HL-60 (cell line): ENCODE results near the gene ARMH3.

Source experiments
- DNase-seq, 2 experiments: peaks; one replicate each; pipeline ENCODE4 v3.0.0-alpha.2; 2010 to 2020; ENCODE audit warnings: low read depth in 1 of 2, low spot score in 1 of 2
- H3K27ac ChIP-seq: fragments of 250-450 bp; sonication (Bioruptor Pico); replicated peaks from 2 replicates; pipeline ENCODE4 v1.5.1; 2020; ENCODE audit warnings: mild to moderate bottlenecking, moderate library complexity
- H3K27me3 ChIP-seq: fragments of 250-450 bp; sonication (Bioruptor Pico); 2 replicates; pipeline ENCODE4 v1.5.1; 2021; ENCODE audit warnings: mild to moderate bottlenecking, moderate library complexity; ENCODE audit not compliant: insufficient read depth, poor library complexity, severe bottlenecking
- H3K4me3 ChIP-seq: replicated peaks from 2 replicates; pipeline ENCODE4 v1.5.1; 2011; ENCODE audit warnings: mild to moderate bottlenecking, control low read depth, low read length; ENCODE audit not compliant: insufficient read depth
- GABPA ChIP-seq: IDR thresholded peaks from 2 replicates; pipeline ENCODE4 v1.6.1; 2012; ENCODE audit warnings: low read depth
- POLR2AphosphoS5 ChIP-seq: IDR thresholded peaks from 2 replicates; pipeline ENCODE4 v1.6.1; 2012; ENCODE audit warnings: low read depth
- REST ChIP-seq: IDR thresholded peaks from 2 replicates; pipeline ENCODE4 v1.6.1; 2012; ENCODE audit warnings: low read depth; ENCODE audit not compliant: insufficient replicate concordance
- SPI1 ChIP-seq: IDR thresholded peaks from 2 replicates; pipeline ENCODE4 v1.6.1; 2012; ENCODE audit warnings: low read depth, mild to moderate bottlenecking, borderline replicate concordance
- TF ChIP-seq, protein P1 (sequence below): IDR thresholded peaks from one replicate; pipeline ENCODE4 v1.5.1; 2011; ENCODE audit warnings: low read length, control low read depth, inconsistent platforms; ENCODE audit not compliant: insufficient read depth

ARMH3 gene

DNA sequence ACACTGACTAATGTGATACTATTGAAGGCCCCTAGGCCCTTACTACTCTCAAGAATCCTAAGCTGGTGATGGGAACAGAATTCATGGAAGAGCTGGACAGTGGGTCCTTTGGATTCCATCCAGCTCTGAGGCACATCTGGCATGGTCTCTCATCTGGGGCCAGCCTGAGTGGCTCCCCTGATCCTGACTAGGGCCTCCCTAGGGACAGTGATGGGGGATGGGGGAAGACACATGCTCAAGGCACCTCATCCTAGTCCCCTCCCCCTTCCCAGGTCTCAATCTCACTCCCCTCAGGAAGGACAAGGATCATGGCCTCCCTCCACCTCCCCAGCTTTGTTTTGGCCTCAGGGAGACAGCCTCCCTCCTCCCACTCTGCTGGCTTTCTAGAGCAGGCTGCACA, 214.1 kb downstream of the ARMH3 start:
- H3K27ac ChIP-seq, result no peak overlapping the region
- H3K27me3 ChIP-seq, result no peaks in the 10 kb centered on the region
- H3K4me3 ChIP-seq, result no peak overlapping the region
- TF ChIP-seq GABPA (no peak), POLR2AphosphoS5 (no peak)
- TF ChIP-seq, protein P1, sequence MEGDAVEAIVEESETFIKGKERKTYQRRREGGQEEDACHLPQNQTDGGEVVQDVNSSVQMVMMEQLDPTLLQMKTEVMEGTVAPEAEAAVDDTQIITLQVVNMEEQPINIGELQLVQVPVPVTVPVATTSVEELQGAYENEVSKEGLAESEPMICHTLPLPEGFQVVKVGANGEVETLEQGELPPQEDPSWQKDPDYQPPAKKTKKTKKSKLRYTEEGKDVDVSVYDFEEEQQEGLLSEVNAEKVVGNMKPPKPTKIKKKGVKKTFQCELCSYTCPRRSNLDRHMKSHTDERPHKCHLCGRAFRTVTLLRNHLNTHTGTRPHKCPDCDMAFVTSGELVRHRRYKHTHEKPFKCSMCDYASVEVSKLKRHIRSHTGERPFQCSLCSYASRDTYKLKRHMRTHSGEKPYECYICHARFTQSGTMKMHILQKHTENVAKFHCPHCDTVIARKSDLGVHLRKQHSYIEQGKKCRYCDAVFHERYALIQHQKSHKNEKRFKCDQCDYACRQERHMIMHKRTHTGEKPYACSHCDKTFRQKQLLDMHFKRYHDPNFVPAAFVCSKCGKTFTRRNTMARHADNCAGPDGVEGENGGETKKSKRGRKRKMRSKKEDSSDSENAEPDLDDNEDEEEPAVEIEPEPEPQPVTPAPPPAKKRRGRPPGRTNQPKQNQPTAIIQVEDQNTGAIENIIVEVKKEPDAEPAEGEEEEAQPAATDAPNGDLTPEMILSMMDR, result no peak
- no peak for DNase-seq

DNA sequence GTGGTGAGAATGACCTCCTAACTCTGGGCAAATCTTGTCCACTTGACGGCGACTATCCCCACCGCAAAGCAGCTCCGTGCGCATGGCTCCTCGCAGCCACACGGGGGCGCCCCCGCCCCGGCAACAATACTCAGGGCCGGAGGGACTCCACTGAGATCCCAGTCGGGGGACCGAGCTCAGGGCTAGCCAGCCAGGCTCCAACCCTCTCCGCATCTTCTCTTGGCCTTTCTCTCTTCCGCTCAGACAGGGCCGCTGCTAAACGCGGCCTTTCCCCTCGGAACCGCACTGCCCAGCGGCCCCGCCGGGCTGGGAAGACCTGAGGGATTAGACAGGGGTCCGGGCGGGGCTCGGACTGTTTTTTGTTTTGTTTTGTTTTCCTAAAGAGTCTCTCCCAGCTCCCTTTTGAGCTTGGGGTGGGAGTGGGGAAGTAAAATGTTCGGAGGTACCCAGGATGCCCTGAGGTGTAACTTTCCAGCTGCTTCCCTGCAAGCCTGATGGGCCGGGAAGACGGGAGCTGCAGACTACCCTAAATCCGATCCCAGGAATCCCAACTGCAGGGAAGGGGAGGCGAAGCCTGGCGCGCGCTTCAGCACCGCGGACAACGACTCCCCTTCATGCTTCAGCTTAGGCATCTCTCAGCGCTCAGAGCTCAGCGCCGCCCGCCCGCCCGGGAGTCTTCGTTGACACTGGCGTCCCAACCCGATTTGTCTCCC, 215.1 kb downstream of the ARMH3 start:
- TF ChIP-seq SPI1 (no peak), REST (peak; percentile 93)
- TF ChIP-seq, protein P1, result peak; percentile 98
- DNase-seq, result peak in 1 of 2 experiments; percentile 83
- Histone ChIP-seq H3K4me3 (no peak overlapping the region), H3K27ac (no peak overlapping the region), H3K27me3 (no peaks in the 10 kb centered on the region)

GRCh38 chr10:101840102-101840684, 215.8 kb downstream of the ARMH3 start:
- H3K27me3 ChIP-seq, result no peaks in the 10 kb centered on the region
- H3K27ac ChIP-seq, result no peak overlapping the region
- DNase-seq, result no peak
- TF ChIP-seq POLR2AphosphoS5, result no peak
- TF ChIP-seq SPI1, result no peak
- no peak for TF ChIP-seq GABPA
- TF ChIP-seq, protein P1, result no peak
- TF ChIP-seq REST, result no peak
- no peak overlapping the region for H3K4me3 ChIP-seq
